ENCODE results near the gene C12orf54. TPM values are rescaled to one million over a fixed set of nuclear protein-coding genes. Genes with fewer than 3 reads are reported as not detected.
A peak's percentile ranks its signal among the peaks of the same experiment; 100 is the strongest.
"Not testable (repeated sequence)": the region's sequence is repeated elsewhere in the genome, so short reads cannot be mapped to it uniquely, and the experiment has no call there.

C12orf54 gene
- total RNA-seq, 2 donors from 2014 or later, result not detected

DNA sequence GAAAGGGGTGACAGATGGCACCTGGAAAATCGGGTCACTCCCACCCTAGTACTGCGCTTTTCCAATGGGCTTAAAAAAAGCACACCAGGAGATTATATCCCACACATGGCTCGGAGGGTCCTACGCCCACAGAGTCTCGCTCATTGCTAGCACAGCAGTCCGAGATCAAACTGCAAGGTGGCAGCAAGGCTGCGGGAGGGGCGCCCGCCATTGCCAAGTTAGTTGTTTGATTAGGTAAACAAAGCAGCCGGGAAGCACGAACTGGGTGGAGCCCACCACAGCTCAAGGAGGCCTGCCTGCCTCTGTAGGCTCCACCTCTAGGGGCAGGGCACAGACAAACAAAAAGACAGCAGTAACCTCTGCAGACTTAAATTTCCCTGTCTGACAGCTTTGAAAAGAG, 7.8 kb upstream of the C12orf54 start:
- not testable (repeated sequence) for H3K36me3 Mint-ChIP-seq (ENCODE audit: low read depth); ATAC-seq (replicated peaks); H3K4me3 Mint-ChIP-seq; H3K27ac Mint-ChIP-seq; H3K4me1 Mint-ChIP-seq
- peaks cover 37% of the 10 kb centered on the region for H3K27me3 Mint-ChIP-seq
- H3K9me3 Mint-ChIP-seq, result peaks cover 13% of the 10 kb centered on the region

DNA sequence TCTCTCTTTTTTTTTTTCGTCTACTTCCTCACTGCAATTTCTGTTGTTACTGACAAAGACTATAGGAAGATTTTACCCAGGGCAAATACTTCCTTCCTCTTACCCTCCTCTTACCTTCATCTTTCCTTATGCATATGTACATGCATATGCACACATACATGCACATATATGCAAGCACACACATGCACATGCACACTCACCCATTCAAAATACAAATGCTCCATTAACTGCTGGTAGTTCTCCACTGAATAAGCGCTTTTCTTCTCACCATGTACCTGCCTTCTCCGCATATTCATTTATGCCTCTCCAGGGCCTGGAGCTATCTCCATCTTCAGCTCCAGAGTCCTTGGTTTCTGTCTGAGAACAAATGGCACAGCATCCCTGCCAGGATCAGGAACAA, 632 bp downstream of the C12orf54 start:
- no peak overlapping the region for H3K4me3 Mint-ChIP-seq
- no peaks in the 10 kb centered on the region for H3K36me3 Mint-ChIP-seq (ENCODE audit: low read depth)
- ATAC-seq (replicated peaks), result no peak
- no peak overlapping the region for H3K27ac Mint-ChIP-seq
- H3K9me3 Mint-ChIP-seq, result no peaks in the 10 kb centered on the region
- peaks cover 6% of the 10 kb centered on the region for H3K27me3 Mint-ChIP-seq
- no peaks in the 10 kb centered on the region for H3K4me1 Mint-ChIP-seq

DNA sequence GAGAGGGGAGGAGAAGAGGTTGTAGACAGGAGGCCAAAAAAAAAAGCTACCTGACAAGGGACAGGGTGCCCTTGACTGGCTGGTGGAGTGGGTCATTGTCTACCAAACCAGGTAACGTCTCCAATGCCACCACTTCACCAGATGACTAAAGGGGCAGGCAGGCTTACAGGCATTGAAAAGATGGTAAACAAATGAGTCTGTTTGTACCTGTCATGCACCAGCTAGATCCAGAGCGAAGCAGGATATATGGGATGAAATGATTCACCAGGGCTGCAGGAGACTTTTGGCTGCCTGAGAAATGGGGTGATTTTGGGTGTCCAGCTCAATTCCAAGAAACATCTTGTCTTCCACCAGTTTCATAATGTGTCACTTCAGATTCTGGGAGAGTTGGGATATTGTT, 4.0 kb downstream of the C12orf54 start:
- Mint-ChIP-seq H3K27ac (no peak overlapping the region), H3K9me3 (no peaks in the 10 kb centered on the region), H3K4me3 (no peak overlapping the region), H3K4me1 (peaks cover 6% of the 10 kb centered on the region), H3K27me3 (peaks cover 6% of the 10 kb centered on the region), H3K36me3 (ENCODE audit: low read depth) (no peaks in the 10 kb centered on the region)
- ATAC-seq (replicated peaks), result no peak

DNA sequence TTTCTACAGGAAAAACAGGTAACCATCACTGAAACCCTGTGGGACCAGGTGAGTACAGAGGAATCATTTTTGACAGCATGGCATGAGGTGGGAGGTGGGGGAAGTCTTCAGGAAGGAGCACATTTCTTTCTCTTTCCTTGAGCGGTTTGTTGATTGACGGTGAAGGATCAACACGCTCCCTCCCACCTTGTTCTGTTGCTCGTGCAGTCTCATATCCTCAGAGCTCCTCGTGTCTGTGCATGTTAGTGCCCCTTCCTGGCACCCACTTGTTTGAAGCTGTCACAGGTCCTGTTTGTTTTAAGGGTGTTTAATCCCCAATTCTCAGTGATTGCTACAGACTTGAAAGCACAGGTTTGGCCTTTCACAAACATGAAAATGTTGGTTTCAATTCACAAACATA, 4.4 kb downstream of the C12orf54 start:
- no peak for ATAC-seq (replicated peaks)
- no peaks in the 10 kb centered on the region for H3K9me3 Mint-ChIP-seq
- no peaks in the 10 kb centered on the region for H3K36me3 Mint-ChIP-seq (ENCODE audit: low read depth)
- peaks cover 6% of the 10 kb centered on the region for H3K4me1 Mint-ChIP-seq
- no peak overlapping the region for H3K4me3 Mint-ChIP-seq
- H3K27ac Mint-ChIP-seq, result no peak overlapping the region
- H3K27me3 Mint-ChIP-seq, result peaks cover 6% of the 10 kb centered on the region

DNA sequence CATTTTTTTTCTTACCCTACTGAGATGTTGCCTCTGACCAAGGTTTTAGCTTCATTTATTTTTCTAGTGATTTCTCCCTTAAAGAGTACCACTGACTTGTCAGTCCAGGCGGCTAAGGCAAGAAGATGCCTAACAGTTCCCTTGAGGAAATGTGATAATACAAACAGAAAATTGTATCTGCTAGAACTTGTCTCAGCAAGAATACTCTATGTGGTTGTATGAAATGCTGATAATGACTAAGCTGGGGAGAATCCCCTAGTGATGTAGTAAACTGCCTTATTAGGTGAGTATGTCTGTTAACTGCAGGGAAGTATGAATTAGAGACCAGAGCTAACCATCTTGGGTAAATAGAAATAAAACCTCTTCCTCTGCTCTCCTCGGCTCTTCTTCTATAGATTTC, 6.7 kb downstream of the C12orf54 start:
- Mint-ChIP-seq H3K4me1 (peaks cover 6% of the 10 kb centered on the region), H3K36me3 (ENCODE audit: low read depth) (no peaks in the 10 kb centered on the region), H3K9me3 (no peaks in the 10 kb centered on the region), H3K27ac (no peak overlapping the region), H3K4me3 (no peak overlapping the region), H3K27me3 (peaks cover 3% of the 10 kb centered on the region)
- ATAC-seq (replicated peaks), result peak; percentile 98

DNA sequence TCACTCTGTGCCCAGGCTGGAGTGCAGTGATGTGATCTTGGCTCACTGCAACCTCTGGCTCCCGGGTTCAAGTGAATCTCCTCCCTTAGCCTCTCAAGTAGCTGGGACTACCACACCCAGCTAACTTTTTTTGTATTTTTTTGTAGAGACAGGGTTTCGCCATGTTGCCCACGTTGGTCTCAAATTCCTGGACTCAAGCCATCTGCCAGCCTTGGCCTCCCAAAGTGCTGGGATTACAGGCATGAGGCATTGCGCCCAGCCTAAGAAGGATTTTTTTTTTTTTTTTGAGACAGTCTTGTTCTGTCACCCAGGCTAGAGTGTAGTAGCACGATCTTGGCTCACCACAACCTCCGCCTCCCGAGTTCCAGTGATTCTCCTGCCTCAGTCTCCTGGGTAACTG, 7.2 kb downstream of the C12orf54 start:
- not testable (repeated sequence) for H3K4me1 Mint-ChIP-seq; ATAC-seq (replicated peaks); H3K36me3 Mint-ChIP-seq (ENCODE audit: low read depth); H3K27ac Mint-ChIP-seq; H3K27me3 Mint-ChIP-seq; H3K4me3 Mint-ChIP-seq; H3K9me3 Mint-ChIP-seq

DNA sequence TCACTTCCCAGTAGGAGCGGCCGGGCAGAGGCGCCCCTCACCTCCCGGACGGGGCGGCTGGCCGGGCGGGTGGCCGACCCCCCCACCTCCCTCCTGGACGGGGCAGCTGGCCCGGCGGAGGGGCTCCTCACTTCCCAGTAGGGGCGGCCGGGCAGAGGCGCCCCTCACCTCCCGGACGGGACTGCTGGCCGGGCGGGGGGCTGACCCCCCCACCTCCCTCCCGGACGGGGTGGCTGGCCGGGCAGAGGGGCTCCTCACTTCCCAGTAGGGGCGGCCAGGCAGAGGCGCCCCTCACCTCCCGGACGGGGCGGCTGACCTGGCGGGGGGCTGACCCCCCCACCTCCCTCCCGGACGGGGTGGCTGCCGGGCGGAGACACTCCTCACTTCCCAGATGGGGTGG, 18.0 kb downstream of the C12orf54 start:
- peaks cover 24% of the 10 kb centered on the region for H3K27me3 Mint-ChIP-seq
- not testable (repeated sequence) for H3K27ac Mint-ChIP-seq; ATAC-seq (replicated peaks); H3K4me3 Mint-ChIP-seq; H3K9me3 Mint-ChIP-seq; H3K36me3 Mint-ChIP-seq (ENCODE audit: low read depth); H3K4me1 Mint-ChIP-seq

DNA sequence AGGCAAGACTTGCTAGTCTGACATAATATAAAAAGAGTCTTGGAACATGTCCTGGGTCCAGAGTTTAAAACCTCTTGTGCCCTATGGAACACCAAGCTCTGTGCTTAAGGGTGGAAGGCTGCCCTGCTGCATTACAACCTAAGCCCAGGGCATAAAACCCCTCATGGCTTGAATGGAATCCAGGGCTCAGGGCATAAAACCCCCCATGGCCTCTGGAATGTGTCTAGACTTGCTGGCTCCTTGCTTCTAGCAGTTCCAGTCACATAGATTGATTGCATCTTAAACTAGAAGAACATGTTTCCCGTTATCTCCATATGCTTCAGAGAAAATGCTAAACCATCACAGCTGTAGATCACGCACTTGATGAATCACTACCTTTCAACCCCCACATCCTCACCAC, 24.5 kb downstream of the C12orf54 start:
- H3K4me1 Mint-ChIP-seq; H3K9me3 Mint-ChIP-seq; ATAC-seq (replicated peaks); H3K36me3 Mint-ChIP-seq (ENCODE audit: low read depth); H3K27ac Mint-ChIP-seq; H3K4me3 Mint-ChIP-seq: not testable (repeated sequence)
- peaks cover 31% of the 10 kb centered on the region for H3K27me3 Mint-ChIP-seq

DNA sequence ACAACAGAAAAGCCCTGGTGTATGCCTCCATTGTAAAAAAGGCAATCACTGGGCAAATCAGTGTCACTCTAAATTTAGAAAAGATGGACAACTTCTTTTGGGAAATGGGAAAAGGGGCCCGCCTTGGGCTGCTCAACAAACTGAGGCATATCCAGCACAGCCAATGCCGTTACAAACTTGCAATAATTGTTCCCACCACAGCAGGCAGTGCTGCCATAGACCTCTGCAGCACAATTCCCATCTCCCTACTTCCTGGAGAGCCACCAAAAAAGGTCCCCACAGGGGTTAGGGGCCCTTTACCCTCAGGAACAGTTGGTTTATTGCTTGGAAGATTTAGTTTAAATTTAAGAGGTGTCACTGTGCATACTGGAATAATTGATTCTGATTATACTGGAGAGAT, 26.7 kb downstream of the C12orf54 start:
- H3K36me3 Mint-ChIP-seq (ENCODE audit: low read depth), result no peaks in the 10 kb centered on the region
- peaks cover 26% of the 10 kb centered on the region for H3K27me3 Mint-ChIP-seq
- H3K4me3 Mint-ChIP-seq, result no peak overlapping the region
- H3K4me1 Mint-ChIP-seq, result peaks cover 5% of the 10 kb centered on the region
- H3K27ac Mint-ChIP-seq, result no peak overlapping the region
- no peaks in the 10 kb centered on the region for H3K9me3 Mint-ChIP-seq
- no peak for ATAC-seq (replicated peaks)

DNA sequence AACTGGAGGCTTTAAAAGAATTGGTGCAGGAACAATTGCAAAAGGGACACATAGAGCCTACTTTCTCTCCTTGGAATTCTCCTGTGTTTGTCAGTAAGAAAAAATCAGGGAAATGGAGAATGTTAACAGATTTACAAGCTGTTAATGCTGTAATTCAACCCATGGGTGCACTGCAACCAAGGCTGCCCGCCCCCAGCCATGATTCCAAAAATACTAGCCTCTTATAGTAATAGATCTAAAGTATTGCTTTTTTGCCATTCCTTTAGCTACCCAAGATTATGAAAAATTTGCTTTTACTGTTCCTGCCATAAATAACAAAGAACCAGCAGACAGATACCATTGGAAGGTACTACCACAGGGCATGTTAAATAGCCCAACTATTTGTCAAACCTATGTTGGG, 27.8 kb downstream of the C12orf54 start:
- ATAC-seq (replicated peaks), result no peak
- H3K4me3 Mint-ChIP-seq, result no peak overlapping the region
- no peaks in the 10 kb centered on the region for H3K36me3 Mint-ChIP-seq (ENCODE audit: low read depth)
- H3K9me3 Mint-ChIP-seq, result no peaks in the 10 kb centered on the region
- H3K27me3 Mint-ChIP-seq, result peaks cover 21% of the 10 kb centered on the region
- H3K4me1 Mint-ChIP-seq, result peaks cover 5% of the 10 kb centered on the region
- no peak overlapping the region for H3K27ac Mint-ChIP-seq

DNA sequence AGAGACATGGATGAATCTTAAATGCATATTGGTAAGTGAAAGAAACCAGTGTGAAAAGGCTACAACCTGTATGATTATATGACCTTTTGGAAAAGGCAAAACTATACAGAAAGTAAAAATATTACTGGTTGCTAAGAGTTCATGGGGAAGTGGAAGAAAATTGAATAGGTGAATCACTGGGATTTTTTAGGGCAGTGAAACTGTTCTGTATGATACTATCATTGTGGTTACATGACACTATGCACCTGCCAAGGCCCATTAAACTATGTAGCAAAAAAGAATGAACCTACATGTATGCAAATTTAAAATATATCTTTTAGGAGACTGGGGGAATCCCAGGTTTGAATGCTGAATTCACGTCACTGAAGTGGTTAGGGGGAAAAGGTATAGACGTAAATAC, 30.6 kb downstream of the C12orf54 start:
- Mint-ChIP-seq H3K36me3 (ENCODE audit: low read depth) (no peaks in the 10 kb centered on the region), H3K27ac (peak overlapping the region; percentile 13), H3K4me3 (no peak overlapping the region), H3K9me3 (no peaks in the 10 kb centered on the region), H3K4me1 (peaks cover 5% of the 10 kb centered on the region), H3K27me3 (peaks cover 9% of the 10 kb centered on the region)
- ATAC-seq (replicated peaks), result peak; percentile 98

DNA sequence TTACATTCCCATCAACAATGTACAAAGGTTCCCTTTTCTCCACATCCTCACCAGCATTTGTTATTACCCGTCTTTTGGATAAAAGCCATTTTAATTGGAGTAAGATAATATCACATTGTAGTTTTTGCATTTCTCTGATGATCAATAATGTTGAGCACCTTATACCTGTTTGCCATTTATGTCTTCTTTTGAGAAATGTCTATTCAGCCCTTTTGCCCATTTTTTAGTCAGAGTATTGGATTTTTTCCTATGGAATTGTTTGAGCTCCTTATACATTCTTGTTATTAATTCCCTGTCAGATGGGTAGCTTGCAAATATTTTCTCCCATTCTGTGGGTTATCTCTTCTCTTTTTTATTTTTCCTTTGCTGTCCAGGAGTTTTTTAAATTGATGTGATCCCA, 32.4 kb downstream of the C12orf54 start:
- H3K4me1 Mint-ChIP-seq, result peaks cover 5% of the 10 kb centered on the region

DNA sequence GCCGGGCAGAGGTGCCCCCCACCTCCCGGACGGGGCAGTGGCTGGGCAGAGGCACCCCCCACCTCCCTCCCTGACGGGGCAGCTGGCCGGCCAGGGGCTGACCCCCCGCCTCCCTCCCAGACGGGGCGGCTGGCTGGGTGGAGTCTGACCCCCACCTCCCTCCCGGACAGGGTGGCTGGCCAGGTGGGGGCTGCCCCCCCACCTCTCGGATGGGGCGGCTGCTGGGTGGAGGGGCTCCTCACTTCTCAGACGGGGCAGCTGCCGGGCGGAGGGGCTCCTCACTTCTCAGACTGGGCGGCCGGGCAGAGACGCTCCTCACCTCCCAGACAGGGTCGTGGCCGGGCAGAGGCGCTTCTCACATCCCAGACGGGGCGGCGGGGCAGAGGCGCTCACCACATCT, 38.1 kb downstream of the C12orf54 start:
- H3K36me3 Mint-ChIP-seq (ENCODE audit: low read depth); H3K9me3 Mint-ChIP-seq; H3K27me3 Mint-ChIP-seq; ATAC-seq (replicated peaks); H3K4me1 Mint-ChIP-seq; H3K27ac Mint-ChIP-seq; H3K4me3 Mint-ChIP-seq: not testable (repeated sequence)

More for the DNA sequence above, 32.4 kb downstream of the C12orf54 start:
- Mint-ChIP-seq H3K27ac (no peak overlapping the region), H3K4me3 (no peak overlapping the region), H3K9me3 (no peaks in the 10 kb centered on the region), H3K36me3 (ENCODE audit: low read depth) (no peaks in the 10 kb centered on the region), H3K27me3 (peaks cover 9% of the 10 kb centered on the region)
- no peak for ATAC-seq (replicated peaks)

DNA sequence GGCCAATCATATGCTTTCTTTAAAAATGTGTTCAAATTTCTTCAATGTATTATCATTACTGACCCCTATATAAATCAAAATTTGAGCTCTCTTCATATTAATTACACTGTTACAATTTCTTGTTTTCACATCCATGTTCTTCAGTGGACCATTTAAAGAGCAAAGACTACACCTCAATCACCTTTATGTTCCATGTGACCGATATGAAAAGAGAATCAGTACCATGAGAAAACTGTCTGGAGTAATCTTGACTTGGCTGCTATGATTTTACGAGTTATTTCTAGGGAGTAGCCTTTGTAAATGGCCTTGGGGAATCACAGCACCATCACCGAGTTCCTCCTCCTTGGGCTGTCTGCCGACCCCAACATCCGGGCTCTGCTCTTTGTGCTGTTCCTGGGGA, 43.0 kb downstream of the C12orf54 start, which contains the start of gene OR8S1:
OR8S1 (plus strand) TSS at position 301 of the 400 bp plus-strand sequence; CDS start at position 301, 0 bp downstream.
- Mint-ChIP-seq H3K27ac (no peak within 1 kb of the TSS), H3K27me3 (peaks cover 7% of the 10 kb centered on the region), H3K36me3 (ENCODE audit: low read depth) (no peaks in the 10 kb centered on the region), H3K4me1 (no peaks in the 10 kb centered on the region), H3K9me3 (no peaks in the 10 kb centered on the region), H3K4me3 (no peak within 1 kb of the TSS)
- ATAC-seq (replicated peaks), result no peak

DNA sequence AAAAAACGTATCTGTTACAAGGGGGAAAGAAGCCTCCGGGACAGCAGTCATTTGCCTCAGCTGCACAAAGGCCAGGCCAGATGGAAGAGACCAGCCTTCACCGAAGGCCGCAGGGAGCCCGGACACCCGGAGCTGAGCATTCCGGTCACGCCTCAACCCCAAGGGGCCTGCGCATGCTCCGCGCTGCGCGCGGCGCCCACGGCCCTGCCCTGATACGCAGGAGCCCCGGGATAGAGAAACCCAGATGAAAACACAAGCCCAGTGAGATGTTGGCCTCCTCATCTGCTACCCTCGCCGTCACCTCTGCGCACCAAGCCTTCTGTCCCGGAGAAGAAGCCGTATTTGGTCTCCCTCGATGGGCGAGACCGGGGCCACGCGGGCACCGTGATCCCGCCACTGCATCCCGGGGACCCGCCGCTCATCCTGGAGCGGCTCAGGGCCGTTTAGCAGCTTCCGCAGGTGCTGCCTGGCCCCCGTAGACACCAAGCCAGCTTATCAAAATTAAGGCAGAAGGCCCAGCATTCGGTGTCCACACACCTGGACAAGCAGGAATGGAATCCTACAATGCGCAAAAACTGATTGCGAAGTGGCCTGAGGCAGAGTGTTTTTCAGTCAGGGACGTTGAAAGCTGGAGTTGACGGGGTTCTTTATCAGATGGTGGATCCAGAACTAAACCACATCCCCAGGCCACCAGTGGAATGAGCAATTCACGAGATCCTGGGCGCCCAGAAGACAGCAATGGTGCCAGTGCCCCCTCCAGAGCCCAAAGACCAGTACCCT, 45.8 kb downstream of the C12orf54 start:
- peaks cover 10% of the 10 kb centered on the region for H3K4me1 Mint-ChIP-seq
- H3K9me3 Mint-ChIP-seq, result no peaks in the 10 kb centered on the region
- peaks cover 7% of the 10 kb centered on the region for H3K27me3 Mint-ChIP-seq
- no peak overlapping the region for H3K27ac Mint-ChIP-seq
- no peak overlapping the region for H3K4me3 Mint-ChIP-seq
- no peaks in the 10 kb centered on the region for H3K36me3 Mint-ChIP-seq (ENCODE audit: low read depth)
- no peak for ATAC-seq (replicated peaks)

DNA sequence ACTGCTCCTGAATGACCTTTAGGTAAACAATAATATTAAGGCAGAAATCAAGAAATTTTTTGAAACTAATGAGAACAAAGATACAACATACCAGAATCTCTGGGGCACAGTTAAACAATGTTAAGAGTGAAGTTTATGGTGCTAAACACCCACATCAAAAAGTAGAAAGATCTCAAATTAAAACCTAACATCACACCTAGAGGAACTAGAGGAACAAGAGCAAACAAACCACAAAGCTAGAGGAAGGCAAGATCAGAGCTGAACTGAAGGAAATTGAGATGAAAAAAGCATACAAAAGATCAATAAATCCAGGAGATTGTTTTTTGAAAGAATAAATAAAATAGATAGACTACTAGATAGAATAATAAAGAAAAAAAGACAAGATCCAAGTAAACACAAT, 50.3 kb downstream of the C12orf54 start:
- peaks cover 10% of the 10 kb centered on the region for H3K4me1 Mint-ChIP-seq
- H3K36me3 Mint-ChIP-seq (ENCODE audit: low read depth), result no peaks in the 10 kb centered on the region
- ATAC-seq (replicated peaks), result no peak

More for the DNA sequence above, 50.3 kb downstream of the C12orf54 start:
- Mint-ChIP-seq H3K27ac (no peak overlapping the region), H3K27me3 (no peaks in the 10 kb centered on the region), H3K9me3 (no peaks in the 10 kb centered on the region), H3K4me3 (no peak overlapping the region)
